Gastroesophageal sphincter (tissue), 3 donors: ENCODE measurements around the gene TLCD5.

Experiments
- EP300 ChIP-seq: sonication (generic); formaldehyde crosslinking; IDR thresholded peaks from one replicate; pipeline ENCODE4 v1.6.1; 2017; ENCODE audit warnings: antibody characterized with exemption, mild to moderate bottlenecking
- POLR2A ChIP-seq, 2 donors: fragments of 450-650 bp; IDR thresholded peaks; one replicate each; pipeline ENCODE4 v1.6.1; 2017; ENCODE audit warnings: antibody characterized with exemption in 2 of 2, mild to moderate bottlenecking in 2 of 2, moderate library complexity in 1 of 2
- POLR2AphosphoS5 ChIP-seq: sonication (generic); formaldehyde crosslinking; IDR thresholded peaks from one replicate; pipeline ENCODE4 v1.6.1; 2017; ENCODE audit warnings: antibody characterized with exemption
- TF ChIP-seq, protein P1 (sequence below), 4 experiments: fragments of 200-600 bp in 2 of 4; fragments of 450-650 bp in 2 of 4; sonication (generic) in 1 of 4; IDR thresholded peaks; one replicate each; pipeline ENCODE4 v1.5.1; 2017 to 2019; ENCODE audit warnings: antibody characterized with exemption in 4 of 4, mild to moderate bottlenecking in 2 of 4, moderate library complexity in 2 of 4

DNA sequence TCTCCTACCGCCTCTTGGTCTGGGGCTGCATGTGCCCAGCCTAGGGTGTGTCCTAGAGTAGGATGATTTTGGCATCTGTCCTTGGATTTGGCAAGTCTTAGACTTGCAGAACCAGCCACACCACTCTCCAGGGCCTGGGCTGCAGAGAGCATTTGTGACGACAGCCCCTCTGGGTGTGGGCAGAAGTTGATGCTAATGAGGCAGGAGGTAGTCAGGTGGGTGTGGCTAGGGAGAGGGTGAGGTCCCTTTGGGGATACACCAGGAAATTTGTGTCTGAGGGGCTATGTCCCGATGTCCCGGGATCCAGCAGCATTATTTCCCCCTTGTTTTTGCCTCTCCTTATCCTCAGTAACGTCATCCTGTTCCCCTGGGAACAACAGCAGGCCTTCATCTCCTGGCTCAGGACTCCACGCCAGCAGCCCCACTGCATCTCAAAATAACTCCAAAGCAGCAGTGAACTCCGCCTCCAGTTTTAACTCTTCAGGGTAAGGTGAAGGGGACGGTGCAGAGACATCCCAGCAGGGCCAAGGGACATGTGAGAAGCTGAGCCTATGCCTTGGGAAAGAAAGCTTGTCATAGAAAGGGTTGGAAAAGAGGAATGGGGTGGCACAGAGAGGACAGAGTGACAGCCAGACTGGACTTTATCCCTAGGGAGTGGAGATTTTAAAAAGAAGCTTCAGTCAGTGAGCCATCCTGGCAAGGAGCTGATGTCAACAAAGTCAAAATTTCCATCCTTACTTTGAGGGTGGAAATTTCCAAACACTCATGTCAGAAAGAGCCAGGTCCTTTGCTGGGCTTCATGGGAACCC lies 8.0 kb upstream of the TLCD5 start:
- TF ChIP-seq, protein P1, sequence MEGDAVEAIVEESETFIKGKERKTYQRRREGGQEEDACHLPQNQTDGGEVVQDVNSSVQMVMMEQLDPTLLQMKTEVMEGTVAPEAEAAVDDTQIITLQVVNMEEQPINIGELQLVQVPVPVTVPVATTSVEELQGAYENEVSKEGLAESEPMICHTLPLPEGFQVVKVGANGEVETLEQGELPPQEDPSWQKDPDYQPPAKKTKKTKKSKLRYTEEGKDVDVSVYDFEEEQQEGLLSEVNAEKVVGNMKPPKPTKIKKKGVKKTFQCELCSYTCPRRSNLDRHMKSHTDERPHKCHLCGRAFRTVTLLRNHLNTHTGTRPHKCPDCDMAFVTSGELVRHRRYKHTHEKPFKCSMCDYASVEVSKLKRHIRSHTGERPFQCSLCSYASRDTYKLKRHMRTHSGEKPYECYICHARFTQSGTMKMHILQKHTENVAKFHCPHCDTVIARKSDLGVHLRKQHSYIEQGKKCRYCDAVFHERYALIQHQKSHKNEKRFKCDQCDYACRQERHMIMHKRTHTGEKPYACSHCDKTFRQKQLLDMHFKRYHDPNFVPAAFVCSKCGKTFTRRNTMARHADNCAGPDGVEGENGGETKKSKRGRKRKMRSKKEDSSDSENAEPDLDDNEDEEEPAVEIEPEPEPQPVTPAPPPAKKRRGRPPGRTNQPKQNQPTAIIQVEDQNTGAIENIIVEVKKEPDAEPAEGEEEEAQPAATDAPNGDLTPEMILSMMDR (IDR thresholded peaks at IDR 0.05): no peak
- TF ChIP-seq POLR2A (IDR thresholded peaks at IDR 0.05) (no peak), EP300 (no peak), POLR2AphosphoS5 (no peak)
